Measurements from ENCODE around the gene MAGI2.
A peak's percentile ranks its signal among the peaks of the same experiment; 100 is the strongest.
"Not testable (repeated sequence)": the region's sequence is repeated elsewhere in the genome, so short reads cannot be mapped to it uniquely, and the experiment has no call there.

MAGI2 gene

GRCh38 chr7:78260826-78261225 is 1192.6 kb downstream of the MAGI2 start:
- DNase-seq: no peak

GRCh38 chr7:78254726-78255055 is 1198.8 kb downstream of the MAGI2 start:
- DNase-seq: no peak

- DNase-seq: no peak
These were observed 1199.4 kb downstream of the MAGI2 start for GRCh38 chr7:78253850-78254725.

- DNase-seq: no peak
These were observed 1204.6 kb downstream of the MAGI2 start for GRCh38 chr7:78248867-78249266.

GRCh38 chr7:78247910-78248689 is 1205.4 kb downstream of the MAGI2 start:
- DNase-seq: no peak

- DNase-seq: not testable (repeated sequence)
These were observed 1213.3 kb downstream of the MAGI2 start for GRCh38 chr7:78240179-78240578.

- no peak for DNase-seq
These were observed 1218.8 kb downstream of the MAGI2 start for GRCh38 chr7:78234634-78235033.

GRCh38 chr7:78232806-78233205 is 1220.7 kb downstream of the MAGI2 start:
- no peak for DNase-seq

GRCh38 chr7:78226059-78226719 is 1227.3 kb downstream of the MAGI2 start:
- DNase-seq: peak in 1 of 5 experiments; percentile 3

GRCh38 chr7:78225534-78225933 is 1227.9 kb downstream of the MAGI2 start:
- DNase-seq: no peak

- DNase-seq: no peak
These were observed 1228.5 kb downstream of the MAGI2 start for GRCh38 chr7:78224923-78225322.

GRCh38 chr7:78223598-78223997 is 1229.9 kb downstream of the MAGI2 start:
- DNase-seq: no peak

- DNase-seq: no peak
These were observed 1231.3 kb downstream of the MAGI2 start for GRCh38 chr7:78222001-78222751.

GRCh38 chr7:78220754-78221153 is 1232.7 kb downstream of the MAGI2 start:
- no peak for DNase-seq

GRCh38 chr7:78218876-78219275 is 1234.6 kb downstream of the MAGI2 start:
- DNase-seq: no peak

GRCh38 chr7:78218051-78218450 is 1235.4 kb downstream of the MAGI2 start:
- DNase-seq: no peak

GRCh38 chr7:78215199-78215598 is 1238.3 kb downstream of the MAGI2 start:
- no peak for DNase-seq

- no peak for DNase-seq
These were observed 1240.1 kb downstream of the MAGI2 start for GRCh38 chr7:78213402-78213801.

GRCh38 chr7:78212476-78213060 is 1240.9 kb downstream of the MAGI2 start:
- DNase-seq: no peak

- no peak for DNase-seq
These were observed 1246.2 kb downstream of the MAGI2 start for GRCh38 chr7:78207269-78207668.

- no peak for DNase-seq
These were observed 1246.7 kb downstream of the MAGI2 start for GRCh38 chr7:78206769-78207168.

- no peak for DNase-seq
These were observed 1250.3 kb downstream of the MAGI2 start for GRCh38 chr7:78203042-78203720.
